GM12875 (cell line): ENCODE data around the gene DNAAF5.

ENCODE experiments used
- H3K4me3 ChIP-seq: one replicate; pipeline ENCODE4 v1.5.1; 2011; ENCODE audit warnings: low read depth, low read length, control low read depth
- CTCF ChIP-seq: IDR thresholded peaks from 2 replicates; pipeline ENCODE4 v1.5.1; 2011; ENCODE audit warnings: low read depth, mild to moderate bottlenecking, control low read depth, inconsistent platforms, low read length, moderate library complexity, borderline replicate concordance; ENCODE audit not compliant: insufficient read depth

The DNAAF5 gene

GRCh38 chr7:818031-818699 lies 91.7 kb downstream of the DNAAF5 start:
- peak; percentile 27; the same call in 1 of the 2 replicates for TF ChIP-seq CTCF
- H3K4me3 ChIP-seq, result no peak overlapping the region

- no peak overlapping the region for H3K4me3 ChIP-seq
- TF ChIP-seq CTCF, result no peak
These were observed 93.8 kb downstream of the DNAAF5 start for GRCh38 chr7:820341-820740.

- no peak overlapping the region for H3K4me3 ChIP-seq
- TF ChIP-seq CTCF, result no peak
These were observed 95.2 kb downstream of the DNAAF5 start for GRCh38 chr7:821688-822087.

GRCh38 chr7:822692-823276 lies 96.3 kb downstream of the DNAAF5 start:
- H3K4me3 ChIP-seq, result no peak overlapping the region
- TF ChIP-seq CTCF, result no peak

- TF ChIP-seq CTCF, result no peak
- no peak overlapping the region for H3K4me3 ChIP-seq
These were observed 97.2 kb downstream of the DNAAF5 start for GRCh38 chr7:823649-824048.

GRCh38 chr7:824081-824480 lies 97.6 kb downstream of the DNAAF5 start:
- no peak overlapping the region for H3K4me3 ChIP-seq
- TF ChIP-seq CTCF, result no peak

GRCh38 chr7:824664-825063 lies 98.2 kb downstream of the DNAAF5 start:
- TF ChIP-seq CTCF, result no peak
- no peak overlapping the region for H3K4me3 ChIP-seq
